ENCODE data around the gene LMO7.

LMO7 gene

GRCh38 chr13:75907044-75907443, 270.9 kb downstream of the LMO7 start:
- no peak for DNase-seq

DNA sequence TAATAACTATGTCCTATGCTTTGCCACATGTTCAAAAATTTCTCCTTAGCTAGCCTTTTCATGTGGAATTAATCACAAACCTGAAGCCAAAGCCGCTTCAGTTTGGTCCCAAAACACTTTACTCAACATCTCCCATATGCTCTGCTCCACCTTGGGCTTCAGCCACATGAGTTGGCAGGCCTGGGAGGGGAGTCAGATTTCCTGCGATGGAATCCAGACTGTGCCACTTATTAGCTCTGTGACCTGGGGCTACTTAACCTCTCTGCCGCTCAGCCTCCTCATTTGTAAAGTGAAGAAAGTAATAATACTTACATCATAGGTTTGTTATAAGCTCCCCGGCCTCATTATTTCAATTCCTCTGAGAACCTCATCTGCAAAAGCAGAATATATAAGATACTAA, 272.0 kb downstream of the LMO7 start:
- no peak for DNase-seq
